Hematopoietic multipotent progenitor cell treated with erythropoietin and hydrocortisone succinate and interleukin-3 and kit ligand, for 6 days (in vitro differentiated cells): ENCODE results near the gene LRP5.

Experiments used
- DNase-seq: peaks from one replicate; pipeline ENCODE4 v3.0.0-alpha.2; 2015

The LRP5 gene

GRCh38 chr11:68372625-68373024, 60.2 kb downstream of the LRP5 start:
- DNase-seq, result no peak

DNA sequence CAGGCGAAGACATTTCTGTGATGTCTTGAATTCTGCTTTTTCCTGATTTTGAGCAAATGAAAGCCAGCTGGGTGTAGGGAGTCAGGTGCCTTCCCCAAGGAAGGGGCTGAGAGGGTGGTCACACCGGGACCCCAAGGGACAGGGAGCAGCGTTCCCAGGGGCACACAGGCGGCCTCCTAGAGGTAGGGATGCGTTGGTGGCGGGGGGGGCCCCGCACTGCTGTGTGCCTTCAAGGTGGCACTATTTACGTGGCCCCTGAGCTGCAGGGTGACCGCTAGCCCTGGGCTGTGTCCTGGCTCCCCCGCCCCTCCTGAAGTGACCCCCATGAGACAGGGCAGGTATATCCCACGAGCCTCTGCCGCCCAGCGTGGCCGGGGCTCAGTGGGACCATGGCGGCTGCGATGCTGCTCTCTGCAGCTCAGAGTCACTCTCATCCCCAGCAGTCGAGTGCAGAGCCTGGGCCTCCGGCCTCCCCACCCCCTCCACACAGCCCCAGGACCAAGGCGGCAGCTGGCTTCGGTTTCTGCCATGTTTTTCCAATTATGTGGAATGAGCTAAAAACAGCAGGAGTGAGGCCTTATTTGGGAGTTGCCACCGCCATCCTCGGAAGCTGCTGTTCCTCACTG, 60.9 kb downstream of the LRP5 start:
- DNase-seq, result no peak

DNA sequence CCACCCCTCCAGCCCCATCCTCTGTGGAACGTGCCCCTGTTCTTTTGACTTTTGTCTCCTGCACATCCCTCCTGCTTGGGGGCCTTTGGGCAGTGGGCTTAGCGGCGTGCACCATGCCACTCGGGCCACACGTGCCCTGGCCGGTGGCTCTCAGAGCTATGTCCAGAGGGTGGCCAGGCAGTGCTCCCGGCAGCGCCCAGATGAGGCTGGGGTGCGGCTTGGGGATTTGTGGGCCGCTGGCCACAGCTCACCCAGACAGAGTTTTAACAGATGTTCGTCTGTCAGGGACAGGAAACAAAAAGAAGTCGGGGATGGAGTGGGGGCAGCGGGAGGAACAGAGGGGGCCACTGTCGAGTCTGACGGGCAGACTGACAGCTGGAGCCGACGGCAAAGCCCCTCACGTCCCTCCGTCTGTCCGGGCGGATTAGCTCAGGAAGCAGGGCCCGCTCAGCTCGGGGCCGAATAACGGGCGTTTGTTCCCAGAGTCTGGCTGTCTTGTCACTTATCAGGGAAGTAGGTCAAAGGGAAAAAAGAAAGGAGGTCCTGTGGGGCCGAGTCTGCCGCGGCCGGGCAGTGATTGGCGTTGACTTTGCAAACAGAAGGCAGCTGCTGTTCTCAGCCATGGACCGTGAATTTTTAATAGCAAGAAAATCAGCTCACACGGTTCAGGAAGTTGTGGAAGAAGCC, 61.6 kb downstream of the LRP5 start:
- peak; percentile 39 for DNase-seq

DNA sequence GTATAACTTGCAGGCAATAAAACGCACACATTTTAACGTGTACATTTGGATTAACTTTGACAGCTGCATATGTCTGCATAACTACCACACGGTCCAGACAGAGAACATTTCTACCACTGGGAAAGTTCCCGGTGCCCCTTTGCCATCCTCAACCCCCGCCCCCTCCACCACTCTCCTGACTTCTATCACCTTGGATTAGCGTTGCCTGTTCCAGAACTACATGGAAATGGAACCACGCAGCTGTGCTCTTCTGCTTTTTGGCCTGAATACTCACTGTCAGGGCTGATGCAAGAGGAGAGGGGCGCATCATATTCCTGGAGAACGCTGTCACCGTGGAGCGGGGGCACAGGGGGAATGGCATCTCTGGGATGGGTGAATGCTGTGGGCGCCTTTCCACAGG, 62.1 kb downstream of the LRP5 start:
- DNase-seq, result no peak

DNA sequence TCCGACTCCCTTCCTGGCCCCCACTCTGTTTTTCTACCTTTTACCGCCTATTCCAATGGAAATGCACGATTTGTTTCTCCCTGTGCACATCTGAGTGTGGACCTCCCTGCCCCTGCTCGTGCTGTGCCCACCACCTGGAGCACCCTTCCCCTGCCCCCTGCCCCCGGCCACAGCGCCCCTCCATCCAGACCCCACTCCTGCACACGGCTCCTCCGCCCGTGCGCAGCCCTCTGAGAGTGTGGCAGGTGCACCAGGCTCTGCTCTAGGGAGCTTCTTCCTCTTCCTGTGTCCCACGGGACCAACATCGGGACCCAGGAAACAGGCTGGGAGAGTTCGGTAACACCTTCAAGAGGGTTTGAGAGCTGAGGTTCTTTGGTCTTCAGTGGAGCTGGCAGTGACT, 62.9 kb downstream of the LRP5 start:
- no peak for DNase-seq

DNA sequence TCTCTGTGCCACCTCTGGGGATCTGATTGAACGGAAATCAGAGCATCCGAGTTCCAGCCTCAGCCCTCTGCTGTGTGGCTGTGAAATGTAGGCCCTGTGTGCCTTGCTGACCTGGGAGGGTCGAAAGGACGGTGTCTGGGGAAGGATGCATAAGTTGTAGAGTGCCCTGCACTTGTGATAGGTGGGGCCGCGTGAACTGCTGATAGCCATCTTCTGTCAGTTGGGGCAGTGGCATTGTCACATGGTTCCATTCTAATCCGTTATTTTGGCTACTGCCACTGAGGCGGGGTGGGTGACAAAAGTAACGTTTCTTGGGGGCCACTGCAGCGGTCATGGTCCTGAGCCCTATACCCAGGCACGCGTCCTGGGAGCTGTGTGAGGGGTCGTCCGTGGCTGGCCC, 63.4 kb downstream of the LRP5 start:
- peak; percentile 90 for DNase-seq

GRCh38 chr11:68377389-68377795, 65.0 kb downstream of the LRP5 start:
- DNase-seq, result no peak

DNA sequence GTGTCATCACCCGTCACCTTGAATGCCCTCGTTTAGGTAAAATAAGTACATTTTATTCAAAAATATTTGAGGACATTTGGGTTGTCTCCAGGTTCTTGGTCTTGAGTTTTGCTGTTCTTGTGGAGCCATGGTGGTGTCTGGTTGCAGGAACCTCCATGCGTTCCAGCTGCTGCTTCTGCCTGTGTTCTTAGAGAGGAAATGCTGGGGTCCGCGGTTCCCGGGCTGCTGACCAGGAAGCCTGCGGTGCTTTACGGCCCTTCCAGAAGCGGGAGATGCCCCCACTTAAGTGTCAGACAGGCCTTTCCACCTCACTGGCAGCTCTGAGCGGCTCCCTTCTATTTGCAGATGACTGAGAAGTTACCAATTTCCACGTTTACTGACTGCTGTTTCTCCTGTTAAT, 66.8 kb downstream of the LRP5 start:
- peak; percentile 30 for DNase-seq

DNA sequence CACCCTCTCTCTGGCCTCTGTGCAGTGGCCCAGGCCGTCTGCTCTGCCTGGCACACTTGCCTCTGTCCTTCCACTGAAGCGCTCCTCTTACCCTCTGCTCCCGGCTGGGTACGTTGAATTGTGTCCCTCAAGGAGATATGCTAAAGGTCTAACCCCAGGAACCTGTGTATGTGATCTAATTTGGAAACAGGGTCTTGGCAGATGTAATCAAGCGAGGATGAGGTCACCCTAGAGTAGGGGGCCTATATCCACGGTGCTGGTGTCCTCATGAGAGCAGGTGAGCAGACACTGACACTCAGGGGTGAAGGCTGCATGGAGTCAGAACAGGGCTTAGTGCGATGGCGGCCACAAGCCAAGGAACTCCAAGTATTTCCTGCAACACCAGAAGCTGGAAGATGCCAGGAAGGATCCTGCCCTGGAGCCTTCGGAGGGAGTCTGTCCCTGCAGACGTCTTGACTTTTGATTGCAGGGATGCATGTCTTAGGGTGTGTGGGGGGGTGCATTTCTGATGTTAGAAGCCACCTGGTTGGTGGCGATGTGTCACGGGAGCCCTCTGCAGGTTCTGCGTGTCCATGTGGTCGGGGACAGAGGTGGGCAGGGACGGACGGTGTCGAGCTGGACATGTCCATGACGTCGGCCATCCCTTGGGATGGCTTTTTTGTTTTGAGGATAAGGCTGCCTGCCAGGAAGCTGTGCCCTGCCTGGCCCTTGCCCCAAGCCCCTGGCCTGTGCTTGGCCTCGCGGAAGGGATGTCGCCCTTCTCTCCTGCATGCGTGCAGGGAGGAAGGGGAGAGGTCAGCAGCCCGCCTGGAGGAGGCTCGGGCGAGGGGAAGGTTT, 68.6 kb downstream of the LRP5 start:
- DNase-seq, result no peak

DNA sequence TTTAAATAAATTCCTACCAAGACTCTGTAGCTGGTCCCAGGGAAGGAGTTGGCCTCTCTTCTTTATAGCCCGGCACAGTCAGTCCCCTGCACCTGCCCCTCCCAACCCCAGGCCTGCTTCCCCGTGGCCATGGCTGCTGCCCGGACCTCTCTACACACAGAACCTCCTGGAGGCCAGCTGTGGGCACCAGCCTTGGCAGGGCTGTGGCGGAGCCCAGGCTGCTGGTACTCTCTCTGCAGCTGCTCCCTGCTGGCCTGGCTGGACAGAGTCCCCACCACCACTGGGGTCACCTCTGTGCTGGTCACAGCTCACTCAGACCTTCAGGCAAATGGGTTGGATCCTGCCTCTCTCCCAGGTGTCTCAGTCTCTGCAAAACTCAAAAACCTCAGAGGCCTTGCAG, 69.3 kb downstream of the LRP5 start:
- no peak for DNase-seq

GRCh38 chr11:68382358-68382998, 70.1 kb downstream of the LRP5 start:
- DNase-seq, result no peak

DNA sequence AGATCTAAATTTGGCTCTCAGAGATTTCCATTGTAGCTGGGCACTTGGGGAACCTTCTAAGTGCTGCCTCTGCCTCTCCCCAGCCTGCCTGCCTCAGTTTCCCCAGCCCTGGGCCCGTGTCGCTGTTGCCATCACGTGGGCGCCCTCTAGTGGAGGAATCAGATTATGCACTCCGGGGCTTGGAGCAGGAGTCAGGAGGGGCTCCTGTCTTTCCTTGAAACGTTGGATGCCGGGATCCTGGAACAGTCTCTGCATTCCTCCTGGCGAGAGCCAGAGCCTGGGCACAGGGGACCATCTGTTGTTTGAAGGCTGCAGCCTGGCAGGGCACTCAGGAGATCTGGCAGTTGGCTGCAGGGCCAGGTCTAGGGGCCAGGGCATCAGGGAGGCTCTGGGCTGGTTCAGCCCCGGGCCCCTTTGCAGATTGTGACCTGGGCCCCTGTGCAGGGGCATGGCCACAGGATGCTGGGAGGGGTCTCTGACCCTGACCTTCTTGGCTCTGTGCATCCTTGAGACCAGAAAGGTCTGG, 71.6 kb downstream of the LRP5 start:
- DNase-seq, result peak; percentile 59

DNA sequence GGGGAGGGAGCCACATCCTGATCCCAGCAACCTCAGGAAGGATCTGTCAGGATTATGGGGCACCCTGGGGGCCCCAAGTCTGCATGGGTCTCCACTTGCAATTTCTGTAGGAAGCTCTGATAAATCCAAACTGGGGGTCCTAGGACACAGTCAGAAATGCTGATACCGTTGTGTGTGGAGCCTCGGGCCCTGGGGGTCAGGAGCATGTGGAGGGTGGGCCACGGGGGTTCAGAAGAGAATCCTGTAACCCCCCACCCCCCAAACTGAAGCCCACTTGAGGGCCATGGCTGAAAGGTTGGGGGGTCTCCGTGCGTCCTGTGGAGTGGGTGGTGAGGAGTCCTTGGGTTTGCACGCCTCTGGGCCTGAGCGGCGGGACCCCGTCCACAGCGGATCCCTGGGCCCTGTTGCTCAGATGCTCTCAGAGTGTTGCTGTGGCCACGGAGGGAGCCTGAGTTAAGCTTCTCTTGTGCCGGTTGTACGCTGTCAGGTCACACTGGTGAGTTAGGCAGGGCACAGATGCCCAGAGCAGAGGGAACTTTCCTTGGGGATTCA, 72.2 kb downstream of the LRP5 start:
- DNase-seq, result no peak

DNA sequence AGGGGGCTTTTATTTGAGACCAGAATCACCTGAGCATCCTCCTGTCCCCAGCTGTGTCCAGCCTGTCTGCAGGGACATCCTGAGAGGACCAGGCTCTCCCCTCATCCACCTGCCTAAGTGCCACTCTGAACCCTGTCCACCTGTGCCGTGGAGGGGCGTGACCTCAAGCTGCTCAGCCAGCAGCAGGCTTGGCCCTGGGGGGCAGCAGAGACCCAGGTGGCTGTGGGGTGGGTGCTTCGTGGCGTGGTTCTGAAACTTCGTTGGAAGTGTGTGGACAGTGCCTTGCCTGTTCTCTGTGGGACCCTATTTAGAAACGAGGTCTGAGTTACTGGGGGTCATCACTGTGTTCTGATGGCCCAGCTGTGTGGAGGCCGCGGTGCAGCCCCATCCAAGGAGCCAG, 72.7 kb downstream of the LRP5 start:
- no peak for DNase-seq

DNA sequence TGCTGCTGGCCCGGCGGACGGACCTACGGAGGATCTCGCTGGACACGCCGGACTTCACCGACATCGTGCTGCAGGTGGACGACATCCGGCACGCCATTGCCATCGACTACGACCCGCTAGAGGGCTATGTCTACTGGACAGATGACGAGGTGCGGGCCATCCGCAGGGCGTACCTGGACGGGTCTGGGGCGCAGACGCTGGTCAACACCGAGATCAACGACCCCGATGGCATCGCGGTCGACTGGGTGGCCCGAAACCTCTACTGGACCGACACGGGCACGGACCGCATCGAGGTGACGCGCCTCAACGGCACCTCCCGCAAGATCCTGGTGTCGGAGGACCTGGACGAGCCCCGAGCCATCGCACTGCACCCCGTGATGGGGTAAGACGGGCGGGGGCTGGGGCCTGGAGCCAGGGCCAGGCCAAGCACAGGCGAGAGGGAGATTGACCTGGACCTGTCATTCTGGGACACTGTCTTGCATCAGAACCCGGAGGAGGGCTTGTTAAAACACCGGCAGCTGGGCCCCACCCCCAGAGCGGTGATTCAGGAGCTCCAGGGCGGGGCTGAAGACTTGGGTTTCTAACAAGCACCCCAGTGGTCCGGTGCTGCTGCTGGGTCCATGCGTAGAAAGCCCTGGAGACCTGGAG, 74.1 kb downstream of the LRP5 start:
- no peak for DNase-seq

DNA sequence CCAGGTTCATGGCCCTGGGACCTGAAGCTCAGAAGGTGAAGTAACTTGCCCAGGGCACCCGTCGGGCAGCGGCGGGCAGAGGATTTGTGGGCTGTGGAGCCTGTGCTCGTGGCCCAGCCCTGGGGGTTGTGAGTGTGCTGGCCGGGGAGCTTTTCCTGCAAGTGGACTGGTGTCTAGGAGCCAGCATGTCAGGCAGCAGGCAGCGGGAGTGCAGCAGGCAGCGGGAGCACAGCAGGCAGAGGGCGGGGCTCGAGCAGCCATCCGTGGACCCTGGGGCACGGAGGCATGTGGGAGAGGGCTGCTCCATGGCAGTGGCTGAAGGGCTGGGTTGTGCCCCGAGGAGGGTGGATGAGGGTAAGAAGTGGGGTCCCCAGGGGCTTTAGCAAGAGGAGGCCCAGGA, 75.4 kb downstream of the LRP5 start:
- DNase-seq, result no peak

DNA sequence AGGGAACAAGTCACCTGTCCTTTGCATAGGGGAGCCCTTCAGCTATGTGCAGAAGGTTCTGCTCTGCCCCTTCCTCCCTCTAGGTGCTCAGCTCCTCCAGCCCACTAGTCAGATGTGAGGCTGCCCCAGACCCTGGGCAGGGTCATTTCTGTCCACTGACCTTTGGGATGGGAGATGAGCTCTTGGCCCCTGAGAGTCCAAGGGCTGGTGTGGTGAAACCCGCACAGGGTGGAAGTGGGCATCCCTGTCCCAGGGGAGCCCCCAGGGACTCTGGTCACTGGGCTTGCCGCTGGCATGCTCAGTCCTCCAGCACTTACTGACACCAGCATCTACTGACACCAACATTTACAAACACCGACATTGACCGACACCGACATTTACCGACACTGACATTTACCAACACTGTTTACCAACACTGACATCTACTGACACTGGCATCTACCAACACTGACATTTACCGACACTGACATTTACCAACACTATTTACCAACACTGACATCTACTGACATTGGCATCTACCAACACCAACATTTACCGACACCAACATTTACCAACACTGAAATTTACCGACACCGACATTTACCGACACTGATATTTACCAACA, 76.3 kb downstream of the LRP5 start:
- no peak for DNase-seq

DNA sequence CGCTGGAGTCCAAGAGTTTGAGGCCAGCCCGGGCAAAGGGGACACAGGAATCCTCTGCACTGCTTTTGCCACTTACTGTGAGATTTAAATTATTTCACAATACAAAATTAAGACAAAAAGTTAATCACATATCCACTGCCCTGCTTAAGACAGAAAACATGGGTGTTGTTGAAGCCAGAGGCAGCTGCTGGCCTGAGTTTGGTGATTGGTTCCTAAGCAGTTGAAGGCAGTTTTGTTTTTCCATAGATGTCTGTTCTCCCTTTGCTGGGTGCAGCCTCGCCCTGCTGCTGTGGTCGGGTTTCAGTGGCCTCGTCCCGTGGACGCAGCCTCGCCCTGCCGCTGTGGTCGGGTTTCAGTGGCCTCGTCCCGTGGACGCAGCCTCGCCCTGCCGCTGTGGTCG, 77.9 kb downstream of the LRP5 start:
- DNase-seq, result no peak

GRCh38 chr11:68392822-68393221, 80.4 kb downstream of the LRP5 start:
- no peak for DNase-seq

DNA sequence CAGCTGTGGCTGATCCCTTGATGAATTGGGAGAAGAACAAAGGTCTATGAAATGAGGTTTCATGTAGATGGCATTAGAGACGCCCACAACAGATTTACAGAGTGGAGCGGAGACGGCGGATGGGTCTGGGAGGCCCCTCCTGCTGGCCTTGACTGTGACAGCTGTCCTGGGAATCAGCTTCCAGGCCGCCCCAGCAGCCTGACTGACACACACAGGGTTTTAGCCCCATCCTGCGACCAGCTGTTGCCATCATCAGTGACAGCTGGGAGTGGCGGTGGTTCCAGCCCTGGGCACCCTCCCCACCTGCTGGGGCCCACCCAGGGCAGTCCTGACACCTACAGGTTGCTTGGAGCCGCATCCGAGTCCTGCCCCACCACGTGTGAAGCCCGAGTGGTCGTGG, 84.1 kb downstream of the LRP5 start:
- DNase-seq, result no peak

GRCh38 chr11:68397256-68397655, 84.9 kb downstream of the LRP5 start:
- DNase-seq, result no peak
